OCI-LY1 (cell line): ENCODE data around the gene TLR9.
"Not testable (repeated sequence)": the region's sequence is repeated elsewhere in the genome, so short reads cannot be mapped to it uniquely, and the experiment has no call there.

Experiments used
- EZH2 ChIP-seq: fragments of 200-600 bp; sonication (generic), shearing (Covaris generic); IDR thresholded peaks from 2 replicates; pipeline ENCODE4 v1.8.0; 2017; ENCODE audit warnings: borderline replicate concordance, mixed run types, mild to moderate bottlenecking, antibody characterized with exemption, low read length, moderate library complexity, mixed read lengths
- TF ChIP-seq, protein P1 (sequence below): fragments of 200-600 bp; sonication (generic), shearing (Covaris generic); IDR thresholded peaks from 2 replicates; pipeline ENCODE4 v1.5.1; 2017; ENCODE audit warnings: mild to moderate bottlenecking, antibody characterized with exemption, low read length, moderate library complexity, mixed read lengths

DNA sequence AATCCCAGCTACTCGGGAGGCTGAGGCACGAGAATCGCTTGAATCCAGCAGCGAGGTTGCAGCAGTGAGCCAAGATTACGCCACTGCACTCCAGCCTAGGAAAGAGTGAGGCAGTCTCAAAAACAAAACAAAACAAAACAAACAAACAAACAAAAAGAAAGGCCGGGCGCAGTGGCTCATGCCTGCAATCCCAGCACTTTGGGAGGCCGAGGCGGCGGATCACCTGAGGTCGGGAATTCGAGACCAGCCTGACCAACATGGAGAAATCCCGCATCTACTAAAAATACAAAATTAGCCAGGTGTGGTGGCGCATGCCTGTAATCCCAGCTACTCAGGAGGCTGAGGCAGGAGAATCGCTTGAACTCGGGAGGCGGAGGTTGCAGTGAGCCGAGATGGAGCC lies 49.3 kb upstream of the TLR9 start:
- TF ChIP-seq, protein P1, sequence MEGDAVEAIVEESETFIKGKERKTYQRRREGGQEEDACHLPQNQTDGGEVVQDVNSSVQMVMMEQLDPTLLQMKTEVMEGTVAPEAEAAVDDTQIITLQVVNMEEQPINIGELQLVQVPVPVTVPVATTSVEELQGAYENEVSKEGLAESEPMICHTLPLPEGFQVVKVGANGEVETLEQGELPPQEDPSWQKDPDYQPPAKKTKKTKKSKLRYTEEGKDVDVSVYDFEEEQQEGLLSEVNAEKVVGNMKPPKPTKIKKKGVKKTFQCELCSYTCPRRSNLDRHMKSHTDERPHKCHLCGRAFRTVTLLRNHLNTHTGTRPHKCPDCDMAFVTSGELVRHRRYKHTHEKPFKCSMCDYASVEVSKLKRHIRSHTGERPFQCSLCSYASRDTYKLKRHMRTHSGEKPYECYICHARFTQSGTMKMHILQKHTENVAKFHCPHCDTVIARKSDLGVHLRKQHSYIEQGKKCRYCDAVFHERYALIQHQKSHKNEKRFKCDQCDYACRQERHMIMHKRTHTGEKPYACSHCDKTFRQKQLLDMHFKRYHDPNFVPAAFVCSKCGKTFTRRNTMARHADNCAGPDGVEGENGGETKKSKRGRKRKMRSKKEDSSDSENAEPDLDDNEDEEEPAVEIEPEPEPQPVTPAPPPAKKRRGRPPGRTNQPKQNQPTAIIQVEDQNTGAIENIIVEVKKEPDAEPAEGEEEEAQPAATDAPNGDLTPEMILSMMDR: not testable (repeated sequence)
- not testable (repeated sequence) for TF ChIP-seq EZH2
